Measurements from ENCODE around the gene RAD51AP1.
A peak's percentile ranks its signal among the peaks of the same experiment; 100 is the strongest.

Gene RAD51AP1

DNA sequence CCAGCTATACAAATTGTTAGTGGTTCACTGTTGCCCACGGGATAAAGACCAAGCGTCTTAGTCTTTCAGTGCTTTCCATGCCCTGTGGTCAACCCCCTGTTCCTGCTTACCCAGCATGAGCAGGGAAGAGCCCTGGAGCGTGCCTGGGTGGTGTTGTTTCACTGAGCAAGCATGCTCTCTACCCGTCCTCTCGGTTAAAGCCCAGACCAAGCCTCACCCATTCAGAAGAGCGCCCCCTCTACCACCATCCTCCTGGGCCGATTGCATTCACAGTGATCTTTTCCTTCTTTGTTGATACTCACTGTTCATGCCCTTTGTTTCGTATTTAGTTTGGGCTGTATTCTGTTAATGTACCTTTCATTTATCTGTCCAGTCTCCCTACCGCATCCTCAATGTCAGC, 48.4 kb downstream of the RAD51AP1 start:
- Histone ChIP-seq H3K4me3 (replicated peaks; ENCODE audit: insufficient read depth, low read length) (no peak overlapping the region), H3K27ac (replicated peaks) (no peak overlapping the region), H3K27me3 (ENCODE audit: insufficient read depth, poor library complexity, severe bottlenecking) (no peaks in the 10 kb centered on the region)
- no peak for TF ChIP-seq POLR2AphosphoS5 (IDR thresholded peaks at IDR 0.05; ENCODE audit: low read depth)
- DNase-seq (ENCODE audit: low read depth in 1 of 2, low spot score in 1 of 2): no peak

DNA sequence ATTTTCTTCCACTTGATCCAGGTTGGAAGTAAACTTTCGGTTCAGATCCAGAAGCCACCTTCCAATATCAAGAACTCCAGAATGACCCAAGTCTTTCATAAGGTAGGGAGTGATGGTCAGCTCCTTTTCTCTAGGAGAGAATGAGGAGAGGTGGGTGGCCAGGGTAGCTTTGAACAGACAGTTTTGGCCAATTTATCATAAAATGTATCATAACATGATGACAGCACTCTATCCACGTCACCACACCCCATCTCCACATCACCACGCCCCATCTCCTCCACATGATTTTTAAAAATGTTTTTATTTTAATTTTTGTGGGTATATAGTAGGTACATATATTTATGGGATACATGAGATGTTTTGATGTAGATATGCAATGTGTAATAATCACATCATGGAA, 50.2 kb downstream of the RAD51AP1 start:
- no peak for DNase-seq (ENCODE audit: low read depth in 1 of 2, low spot score in 1 of 2)
- TF ChIP-seq, protein P1, sequence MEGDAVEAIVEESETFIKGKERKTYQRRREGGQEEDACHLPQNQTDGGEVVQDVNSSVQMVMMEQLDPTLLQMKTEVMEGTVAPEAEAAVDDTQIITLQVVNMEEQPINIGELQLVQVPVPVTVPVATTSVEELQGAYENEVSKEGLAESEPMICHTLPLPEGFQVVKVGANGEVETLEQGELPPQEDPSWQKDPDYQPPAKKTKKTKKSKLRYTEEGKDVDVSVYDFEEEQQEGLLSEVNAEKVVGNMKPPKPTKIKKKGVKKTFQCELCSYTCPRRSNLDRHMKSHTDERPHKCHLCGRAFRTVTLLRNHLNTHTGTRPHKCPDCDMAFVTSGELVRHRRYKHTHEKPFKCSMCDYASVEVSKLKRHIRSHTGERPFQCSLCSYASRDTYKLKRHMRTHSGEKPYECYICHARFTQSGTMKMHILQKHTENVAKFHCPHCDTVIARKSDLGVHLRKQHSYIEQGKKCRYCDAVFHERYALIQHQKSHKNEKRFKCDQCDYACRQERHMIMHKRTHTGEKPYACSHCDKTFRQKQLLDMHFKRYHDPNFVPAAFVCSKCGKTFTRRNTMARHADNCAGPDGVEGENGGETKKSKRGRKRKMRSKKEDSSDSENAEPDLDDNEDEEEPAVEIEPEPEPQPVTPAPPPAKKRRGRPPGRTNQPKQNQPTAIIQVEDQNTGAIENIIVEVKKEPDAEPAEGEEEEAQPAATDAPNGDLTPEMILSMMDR (IDR thresholded peaks at IDR 0.05; ENCODE audit: insufficient read depth, low read length): no peak
- TF ChIP-seq POLR2AphosphoS5 (IDR thresholded peaks at IDR 0.05; ENCODE audit: low read depth) (no peak), GABPA (IDR thresholded peaks at IDR 0.05; ENCODE audit: low read depth) (no peak), SPI1 (IDR thresholded peaks at IDR 0.05; ENCODE audit: borderline replicate concordance, low read depth) (no peak)
- TF ChIP-seq, protein P2, sequence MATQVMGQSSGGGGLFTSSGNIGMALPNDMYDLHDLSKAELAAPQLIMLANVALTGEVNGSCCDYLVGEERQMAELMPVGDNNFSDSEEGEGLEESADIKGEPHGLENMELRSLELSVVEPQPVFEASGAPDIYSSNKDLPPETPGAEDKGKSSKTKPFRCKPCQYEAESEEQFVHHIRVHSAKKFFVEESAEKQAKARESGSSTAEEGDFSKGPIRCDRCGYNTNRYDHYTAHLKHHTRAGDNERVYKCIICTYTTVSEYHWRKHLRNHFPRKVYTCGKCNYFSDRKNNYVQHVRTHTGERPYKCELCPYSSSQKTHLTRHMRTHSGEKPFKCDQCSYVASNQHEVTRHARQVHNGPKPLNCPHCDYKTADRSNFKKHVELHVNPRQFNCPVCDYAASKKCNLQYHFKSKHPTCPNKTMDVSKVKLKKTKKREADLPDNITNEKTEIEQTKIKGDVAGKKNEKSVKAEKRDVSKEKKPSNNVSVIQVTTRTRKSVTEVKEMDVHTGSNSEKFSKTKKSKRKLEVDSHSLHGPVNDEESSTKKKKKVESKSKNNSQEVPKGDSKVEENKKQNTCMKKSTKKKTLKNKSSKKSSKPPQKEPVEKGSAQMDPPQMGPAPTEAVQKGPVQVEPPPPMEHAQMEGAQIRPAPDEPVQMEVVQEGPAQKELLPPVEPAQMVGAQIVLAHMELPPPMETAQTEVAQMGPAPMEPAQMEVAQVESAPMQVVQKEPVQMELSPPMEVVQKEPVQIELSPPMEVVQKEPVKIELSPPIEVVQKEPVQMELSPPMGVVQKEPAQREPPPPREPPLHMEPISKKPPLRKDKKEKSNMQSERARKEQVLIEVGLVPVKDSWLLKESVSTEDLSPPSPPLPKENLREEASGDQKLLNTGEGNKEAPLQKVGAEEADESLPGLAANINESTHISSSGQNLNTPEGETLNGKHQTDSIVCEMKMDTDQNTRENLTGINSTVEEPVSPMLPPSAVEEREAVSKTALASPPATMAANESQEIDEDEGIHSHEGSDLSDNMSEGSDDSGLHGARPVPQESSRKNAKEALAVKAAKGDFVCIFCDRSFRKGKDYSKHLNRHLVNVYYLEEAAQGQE (IDR thresholded peaks at IDR 0.05; ENCODE audit: insufficient replicate concordance, low read depth): no peak
- H3K27ac ChIP-seq (replicated peaks): no peak overlapping the region
- H3K27me3 ChIP-seq (ENCODE audit: insufficient read depth, poor library complexity, severe bottlenecking): no peaks in the 10 kb centered on the region
- no peak overlapping the region for H3K4me3 ChIP-seq (replicated peaks; ENCODE audit: insufficient read depth, low read length)

DNA sequence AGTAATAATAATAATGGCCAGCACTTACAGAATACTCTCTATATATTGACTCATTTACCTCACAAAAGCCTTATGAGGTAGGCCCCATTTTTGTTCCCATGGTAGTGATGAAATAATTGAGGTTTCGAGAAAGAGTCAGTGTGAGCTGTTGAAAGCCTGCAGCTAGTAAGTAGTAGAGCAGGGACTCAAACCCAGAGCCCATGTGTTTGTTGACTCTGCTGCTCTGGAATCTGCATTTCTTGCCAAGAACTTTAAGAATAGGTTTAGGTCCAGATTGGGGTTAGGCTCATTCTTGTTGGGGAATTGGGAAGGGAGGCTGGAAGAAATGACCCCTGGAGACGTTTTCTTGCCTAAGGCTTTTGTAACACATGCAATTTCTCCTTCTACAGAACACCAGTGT, 51.3 kb downstream of the RAD51AP1 start:
- Histone ChIP-seq H3K4me3 (replicated peaks; ENCODE audit: insufficient read depth, low read length) (no peak overlapping the region), H3K27ac (replicated peaks) (peak overlapping the region; percentile 44; the same call in 1 of the 2 replicates), H3K27me3 (ENCODE audit: insufficient read depth, poor library complexity, severe bottlenecking) (no peaks in the 10 kb centered on the region)
- DNase-seq (ENCODE audit: low read depth in 1 of 2, low spot score in 1 of 2): peak; percentile 16 to 70
- TF ChIP-seq GABPA (IDR thresholded peaks at IDR 0.05; ENCODE audit: low read depth) (no peak), POLR2AphosphoS5 (IDR thresholded peaks at IDR 0.05; ENCODE audit: low read depth) (no peak), SPI1 (IDR thresholded peaks at IDR 0.05; ENCODE audit: borderline replicate concordance, low read depth) (no peak)
- TF ChIP-seq, protein P1 (IDR thresholded peaks at IDR 0.05; ENCODE audit: insufficient read depth, low read length): no peak
- TF ChIP-seq, protein P2 (IDR thresholded peaks at IDR 0.05; ENCODE audit: insufficient replicate concordance, low read depth): no peak

DNA sequence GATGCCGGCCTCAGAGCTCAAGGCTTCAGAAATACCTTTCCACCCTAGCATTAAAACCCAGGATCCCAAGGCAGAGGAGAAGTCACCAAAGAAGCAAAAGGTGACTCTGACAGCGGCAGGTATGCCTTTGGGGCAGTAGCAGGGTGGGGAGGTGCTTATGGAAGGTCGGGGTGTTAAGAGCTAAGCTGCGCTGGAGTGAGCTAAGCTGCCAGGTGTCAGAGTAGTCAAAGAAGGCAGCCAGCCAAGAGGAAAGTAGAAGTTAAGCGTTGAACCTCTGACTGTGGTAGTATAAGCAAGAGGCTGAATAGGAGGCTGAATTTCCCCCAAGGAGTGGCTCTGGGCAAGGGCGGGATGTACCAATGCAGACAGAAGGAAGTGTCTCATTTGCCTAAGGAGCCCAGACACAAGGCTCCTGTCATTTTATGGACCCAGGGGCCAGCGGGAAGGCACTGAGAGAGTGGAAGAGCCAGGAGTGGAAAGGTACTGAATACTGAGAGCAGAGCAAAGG, 52.5 kb downstream of the RAD51AP1 start:
- H3K27me3 ChIP-seq (ENCODE audit: insufficient read depth, poor library complexity, severe bottlenecking): no peaks in the 10 kb centered on the region
- no peak for TF ChIP-seq GABPA (IDR thresholded peaks at IDR 0.05; ENCODE audit: low read depth)
- TF ChIP-seq POLR2AphosphoS5 (IDR thresholded peaks at IDR 0.05; ENCODE audit: low read depth): no peak
- TF ChIP-seq, protein P1 (IDR thresholded peaks at IDR 0.05; ENCODE audit: insufficient read depth, low read length): no peak
- TF ChIP-seq, protein P2 (IDR thresholded peaks at IDR 0.05; ENCODE audit: insufficient replicate concordance, low read depth): no peak
- no peak for TF ChIP-seq SPI1 (IDR thresholded peaks at IDR 0.05; ENCODE audit: borderline replicate concordance, low read depth)
- no peak overlapping the region for H3K27ac ChIP-seq (replicated peaks)
- no peak for DNase-seq (ENCODE audit: low read depth in 1 of 2, low spot score in 1 of 2)
- no peak overlapping the region for H3K4me3 ChIP-seq (replicated peaks; ENCODE audit: insufficient read depth, low read length)

Measured in HL-60 (cell line).